HCT116 (cell line): ENCODE measurements around the gene BRSK2. TPM values are rescaled to one million over a fixed set of nuclear protein-coding genes. Genes with fewer than 3 reads are reported as not detected.

ENCODE experiments used
- ATAC-seq: fragments of 200-7000 bp; cut with Tn5 transposase; 2 replicates; pipeline ENCODE4 v1.9.1; 2020; ENCODE audit warnings: mild to moderate bottlenecking, moderate library complexity
- BruUV-seq: library from RNA; stranded (reverse); fragments of 400-500 nt; replicated peaks from 2 replicates; lab custom pipeline; 2021; lab: Mats Ljungman, UMichigan
- CTCF ChIA-PET: fragments of 300-600 bp; sonication (Branson Sonifier 250); formaldehyde crosslinking; loops from one replicate; lab custom pipeline; 2021; ENCODE audit warnings: antibody characterized with exemption; lab: Charles Lee
- POLR2A ChIA-PET: fragments of 300-600, 350-600 bp; sonication (Branson Sonifier 250); formaldehyde crosslinking; loops from one replicate; lab custom pipeline; 2021; ENCODE audit warnings: antibody characterized with exemption; lab: Charles Lee
- RAD21 ChIA-PET, 2 experiments: fragments of 300-600 bp; sonication (Branson Sonifier 250); formaldehyde crosslinking; loops; one replicate each; lab custom pipeline; 2023; ENCODE audit warnings: low total read pairs in 2 of 2; ENCODE audit not compliant: uncharacterized antibody in 2 of 2, unreplicated experiment in 2 of 2, low non-redundant PET in 1 of 2; lab: Charles Lee
- DNase-seq: peaks from one replicate; pipeline ENCODE4 v3.0.0-alpha.2; 2010; ENCODE audit warnings: low read depth, low spot score
- H2AFZ ChIP-seq: fragments of 200-600 bp; shearing (Covaris generic), sonication (generic); 2 replicates; pipeline ENCODE4 v1.6.1; 2017; ENCODE audit warnings: low read depth, mixed run types, mixed read lengths, antibody characterized with exemption, low read length; ENCODE audit not compliant: poor library complexity, severe bottlenecking
- H3K27ac ChIP-seq: 2 replicates; pipeline ENCODE4 v1.5.1; 2012; ENCODE audit warnings: low read depth, low read length
- H3K27me3 ChIP-seq: fragments of 200-600 bp; sonication (generic); 2 replicates; pipeline ENCODE4 v1.6.1; 2016; ENCODE audit warnings: mixed run types, low read length, mixed read lengths; ENCODE audit not compliant: insufficient read depth
- H3K36me3 ChIP-seq, 2 experiments: fragments of 200-500 bp in 1 of 2; fragments of 200-600 bp in 1 of 2; sonication (Bioruptor generic) in 1 of 2; sonication (generic) in 1 of 2; 2 replicates each; pipeline versions ENCODE4 v1.5.1 to v1.6.1; 2014 to 2016; ENCODE audit warnings: low read length in 2 of 2, inconsistent platforms in 1 of 2, mixed read lengths in 1 of 2, mixed run types in 1 of 2; ENCODE audit not compliant: insufficient read depth in 2 of 2, control insufficient read depth in 1 of 2
- H3K4me1 ChIP-seq, 2 experiments: fragments of 200-600 bp in 1 of 2; sonication (generic) in 1 of 2; 2 replicates each; pipeline versions ENCODE4 v1.5.1 to v1.6.1; 2012 to 2017; ENCODE audit warnings: low read length in 2 of 2, inconsistent platforms in 1 of 2, mild to moderate bottlenecking in 1 of 2, mixed read lengths in 1 of 2, mixed run types in 1 of 2, moderate library complexity in 1 of 2; ENCODE audit not compliant: insufficient read depth in 2 of 2, control insufficient read depth in 1 of 2
- H3K4me2 ChIP-seq: fragments of 200-600 bp; sonication (generic); 2 replicates; pipeline ENCODE4 v1.6.1; 2017; ENCODE audit warnings: mixed run types, low read length, mixed read lengths
- H3K4me3 ChIP-seq, 2 experiments: fragments of 200-600 bp in 1 of 2; sonication (generic) in 1 of 2; replicated peaks in 1 of 2; 2 replicates each; pipeline ENCODE4 v1.5.1; 2011 to 2016; ENCODE audit warnings: low read length in 2 of 2, control low read depth in 1 of 2, low read depth in 1 of 2, mild to moderate bottlenecking in 1 of 2, mixed read lengths in 1 of 2, mixed run types in 1 of 2
- H3K79me2 ChIP-seq: fragments of 200-600 bp; sonication (generic); 2 replicates; pipeline ENCODE4 v1.6.1; 2017; ENCODE audit warnings: mild to moderate bottlenecking, mixed run types, low read length, moderate library complexity, mixed read lengths; ENCODE audit not compliant: insufficient read depth
- H3K9ac ChIP-seq: fragments of 200-600 bp; sonication (generic); 2 replicates; pipeline ENCODE4 v1.6.1; 2016; ENCODE audit warnings: low read length, mixed read lengths
- H3K9me2 ChIP-seq: fragments of 200-600 bp; sonication (generic), shearing (Covaris generic); 2 replicates; pipeline ENCODE4 v1.6.1; 2017; ENCODE audit warnings: mixed run types, mild to moderate bottlenecking, moderate library complexity; ENCODE audit not compliant: insufficient read depth
- H3K9me3 ChIP-seq, 2 experiments: fragments of 200-500 bp in 1 of 2; fragments of 200-600 bp in 1 of 2; sonication (Bioruptor generic) in 1 of 2; sonication (generic) in 1 of 2; 2 replicates each; pipeline ENCODE4 v1.6.1; 2014 to 2017; ENCODE audit warnings: low read length in 2 of 2, mixed read lengths in 2 of 2, inconsistent platforms in 1 of 2, low read depth in 1 of 2, mild to moderate bottlenecking in 1 of 2, mixed run types in 1 of 2, moderate library complexity in 1 of 2; ENCODE audit not compliant: control insufficient read depth in 1 of 2, insufficient read depth in 1 of 2
- H4K20me1 ChIP-seq: fragments of 200-600 bp; sonication (generic), shearing (Covaris generic); 2 replicates; pipeline ENCODE4 v1.6.1; 2017; ENCODE audit warnings: mixed run types, mild to moderate bottlenecking, moderate library complexity; ENCODE audit not compliant: insufficient read depth
- ATF3 ChIP-seq: IDR thresholded peaks from 2 replicates; pipeline ENCODE4 v1.6.1; 2012
- CBX3 ChIP-seq: IDR thresholded peaks from 2 replicates; pipeline ENCODE4 v1.6.1; 2012; ENCODE audit warnings: low read depth
- CEBPB ChIP-seq: IDR thresholded peaks from 2 replicates; pipeline ENCODE4 v1.6.1; 2012; ENCODE audit warnings: low read depth
- CTCF ChIP-seq, 3 experiments: fragments of 200-600 bp in 1 of 3; sonication (generic) in 1 of 3; IDR thresholded peaks in 2 of 3; conservative IDR thresholded peaks in 1 of 3; 2 replicates each; pipeline ENCODE4 v1.5.1; 2012 to 2017; ENCODE audit warnings: low read depth in 2 of 3, low read length in 2 of 3, antibody characterized with exemption in 1 of 3, borderline replicate concordance in 1 of 3, control low read depth in 1 of 3, mild to moderate bottlenecking in 1 of 3, mixed read lengths in 1 of 3, mixed run types in 1 of 3, moderate library complexity in 1 of 3; ENCODE audit not compliant: insufficient read depth in 1 of 3
- ELF1 ChIP-seq: IDR thresholded peaks from 2 replicates; pipeline ENCODE4 v1.6.1; 2012; ENCODE audit warnings: low read depth, borderline replicate concordance
- JUND ChIP-seq: IDR thresholded peaks from 2 replicates; pipeline ENCODE4 v1.6.1; 2012
- POLR2AphosphoS5 ChIP-seq: IDR thresholded peaks from 2 replicates; pipeline ENCODE4 v1.6.1; 2011; ENCODE audit warnings: mild to moderate bottlenecking, low read depth, low read length, moderate library complexity
- SIN3A ChIP-seq: IDR thresholded peaks from 2 replicates; pipeline ENCODE4 v1.6.1; 2012; ENCODE audit warnings: low read depth
- intact Hi-C: fragments of 100-400 bp; cut with micrococcal nuclease; formaldehyde crosslinking; loops from 2 replicates; pipeline ENCODE4 v1.10.0; 2022
- total RNA-seq: library from RNA; stranded (reverse); gene quantifications from one replicate; pipeline ENCODE4 v1.2.1, GENCODE V29; 2021; ENCODE audit not compliant: unreplicated experiment

Gene BRSK2
- total RNA-seq, 1 experiment from 2014 or later: 14.0 TPM

DNA sequence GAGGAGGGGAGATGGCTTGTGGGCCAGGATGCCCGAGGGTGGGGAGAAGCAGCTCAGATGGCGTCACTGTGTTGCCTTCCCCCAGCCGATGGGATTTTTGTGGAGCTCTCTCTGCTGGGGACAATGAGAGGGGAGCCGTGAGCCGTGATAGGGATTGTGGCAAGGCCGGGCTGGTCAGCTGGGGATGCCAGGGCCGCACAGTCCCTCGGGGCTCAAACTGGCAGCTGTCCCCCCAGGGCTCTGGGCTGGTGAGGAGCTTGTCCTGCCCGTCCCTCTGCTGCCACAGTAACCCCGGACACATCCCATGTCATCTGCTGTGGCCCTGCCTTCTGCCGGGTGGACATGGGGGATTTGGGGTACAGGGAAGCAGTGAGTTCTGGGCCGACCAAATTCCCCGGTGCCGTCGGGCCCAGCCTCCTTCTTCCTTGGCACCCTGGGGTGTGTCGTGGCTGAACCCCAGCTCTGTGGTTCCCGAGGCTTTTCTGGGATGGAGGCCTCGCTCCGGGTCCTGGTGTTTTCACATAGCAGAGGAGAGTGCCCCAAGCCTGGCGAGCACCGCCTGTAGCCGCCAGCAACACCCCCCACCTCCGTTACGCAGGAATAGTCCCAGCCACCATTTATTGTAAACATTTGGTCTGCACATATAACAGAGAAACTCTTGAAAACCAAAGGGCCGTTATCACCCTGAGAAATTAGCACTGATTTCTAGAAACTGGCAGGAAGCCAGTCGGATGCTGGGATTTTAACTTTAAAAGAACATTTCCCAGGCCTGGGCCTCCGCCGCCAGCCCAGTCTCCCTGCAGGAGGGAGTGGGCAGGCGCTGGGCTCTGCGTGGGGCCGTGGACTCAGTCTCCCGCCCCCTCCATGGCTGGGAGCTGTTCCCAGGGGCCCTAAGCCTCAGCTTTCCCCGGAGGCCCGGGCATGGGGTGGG is 9.9 kb downstream of the BRSK2 start:
- intact Hi-C loops: no loop called here
- H3K27ac ChIP-seq: no peak overlapping the region
- no peaks in the 10 kb centered on the region for H3K36me3 ChIP-seq
- no peak overlapping the region for H3K4me3 ChIP-seq
- no peaks in the 10 kb centered on the region for H3K4me1 ChIP-seq
- no peak overlapping the region for H2AFZ ChIP-seq
- H3K9ac ChIP-seq: no peak overlapping the region
- ChIA-PET POLR2A (no interaction called here), RAD21 (no interaction called here), CTCF (no interaction called here)
- H3K4me2 ChIP-seq: no peak overlapping the region
- H3K79me2 ChIP-seq: no peaks in the 10 kb centered on the region
- no peaks in the 10 kb centered on the region for H4K20me1 ChIP-seq
- no peak for DNase-seq
- H3K9me2 ChIP-seq: no peaks in the 10 kb centered on the region
- H3K9me3 ChIP-seq: no peaks in the 10 kb centered on the region
- BruUV-seq: no TSS peak
- no peaks in the 10 kb centered on the region for H3K27me3 ChIP-seq
- ATAC-seq: no peak
- no peak for TF ChIP-seq ELF1
- no peak for TF ChIP-seq CBX3
- no peak for TF ChIP-seq CTCF (IDR thresholded peaks at IDR 0.05 in 2 of 3, conservative IDR thresholded peaks at IDR 0.05 in 1 of 3; ENCODE audit: borderline replicate concordance in 1 of 3, insufficient read depth in 1 of 3, low read depth in 2 of 3, low read length in 2 of 3)
- no peak for TF ChIP-seq POLR2AphosphoS5
- TF ChIP-seq ATF3: no peak
- TF ChIP-seq JUND: no peak
- TF ChIP-seq CEBPB: no peak
- no peak for TF ChIP-seq SIN3A
